Hepatocyte (in vitro differentiated cells): ENCODE measurements around the gene ADGRV1.

Experiments used
- CTCF ChIP-seq: fragments of 200-600 bp; sonication (generic); IDR thresholded peaks from 2 replicates; pipeline ENCODE4 v1.5.1; 2016; ENCODE audit warnings: antibody characterized with exemption, mild to moderate bottlenecking; ENCODE audit not compliant: poor library complexity
- EZH2 ChIP-seq: fragments of 200-600 bp; sonication (generic); IDR thresholded peaks from 2 replicates; pipeline ENCODE4 v1.6.1; 2016; ENCODE audit warnings: antibody characterized with exemption, mild to moderate bottlenecking, borderline replicate concordance

- TF ChIP-seq CTCF, result no peak
- TF ChIP-seq EZH2, result no peak
Measured at GRCh38 chr5:91135475-91136248, 577.1 kb downstream of the ADGRV1 start.
